Fibroblast of villous mesenchyme (primary cell): ENCODE data around the gene GPM6B. TPM values are rescaled to one million over a fixed set of nuclear protein-coding genes. Genes with fewer than 3 reads are reported as not detected.

Experiments used
- DNase-seq: peaks from one replicate; pipeline ENCODE4 v3.0.0-alpha.2; 2010; ENCODE audit warnings: low read depth
- H3K4me3 ChIP-seq: 2 replicates; pipeline ENCODE4 v1.5.1; 2011; ENCODE audit warnings: low read depth, mild to moderate bottlenecking, low read length
- total RNA-seq: library from RNA; depleted of rRNA; stranded (reverse); fragments of >200 nt; gene quantifications from 2 replicates; pipeline ENCODE4 v1.2.3, GENCODE V29; 2012
- TF ChIP-seq, protein P1 (sequence below): IDR thresholded peaks from 2 replicates; pipeline ENCODE4 v1.5.1; 2012; ENCODE audit warnings: low read depth, mild to moderate bottlenecking, low read length; ENCODE audit not compliant: insufficient read depth

Gene GPM6B
- total RNA-seq, 1 donor: under 0.01 TPM

DNA sequence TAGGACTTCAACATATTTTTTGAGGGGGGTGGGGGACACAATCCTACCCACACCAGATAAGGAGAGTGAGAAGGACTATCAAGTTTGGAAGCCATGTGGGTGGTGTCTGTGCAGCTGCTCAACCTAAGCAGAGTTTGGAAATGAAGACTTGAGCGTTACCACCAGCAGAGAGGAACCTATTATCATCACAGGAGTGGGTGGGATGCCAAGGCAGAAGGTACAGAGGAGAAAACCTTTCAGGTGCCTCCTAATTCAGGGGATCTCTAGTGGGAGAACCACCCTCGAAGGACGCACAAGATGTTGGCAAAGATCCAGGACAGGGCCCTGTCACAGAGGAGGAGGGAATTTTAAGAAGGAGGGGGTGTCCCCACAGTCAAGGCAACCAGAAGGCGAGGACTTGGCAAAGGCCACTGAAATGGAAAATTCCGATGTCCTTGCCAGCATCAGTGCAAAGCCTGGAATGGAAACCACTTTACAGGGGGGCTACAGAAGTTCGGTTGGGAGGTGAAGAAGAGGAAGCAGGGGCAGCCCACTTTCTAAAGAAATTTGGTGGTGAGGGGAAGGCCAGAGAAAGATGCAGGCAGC is 8.4 kb upstream of the GPM6B start:
- TF ChIP-seq, protein P1, sequence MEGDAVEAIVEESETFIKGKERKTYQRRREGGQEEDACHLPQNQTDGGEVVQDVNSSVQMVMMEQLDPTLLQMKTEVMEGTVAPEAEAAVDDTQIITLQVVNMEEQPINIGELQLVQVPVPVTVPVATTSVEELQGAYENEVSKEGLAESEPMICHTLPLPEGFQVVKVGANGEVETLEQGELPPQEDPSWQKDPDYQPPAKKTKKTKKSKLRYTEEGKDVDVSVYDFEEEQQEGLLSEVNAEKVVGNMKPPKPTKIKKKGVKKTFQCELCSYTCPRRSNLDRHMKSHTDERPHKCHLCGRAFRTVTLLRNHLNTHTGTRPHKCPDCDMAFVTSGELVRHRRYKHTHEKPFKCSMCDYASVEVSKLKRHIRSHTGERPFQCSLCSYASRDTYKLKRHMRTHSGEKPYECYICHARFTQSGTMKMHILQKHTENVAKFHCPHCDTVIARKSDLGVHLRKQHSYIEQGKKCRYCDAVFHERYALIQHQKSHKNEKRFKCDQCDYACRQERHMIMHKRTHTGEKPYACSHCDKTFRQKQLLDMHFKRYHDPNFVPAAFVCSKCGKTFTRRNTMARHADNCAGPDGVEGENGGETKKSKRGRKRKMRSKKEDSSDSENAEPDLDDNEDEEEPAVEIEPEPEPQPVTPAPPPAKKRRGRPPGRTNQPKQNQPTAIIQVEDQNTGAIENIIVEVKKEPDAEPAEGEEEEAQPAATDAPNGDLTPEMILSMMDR: no peak
- DNase-seq: no peak
- H3K4me3 ChIP-seq: no peak overlapping the region

DNA sequence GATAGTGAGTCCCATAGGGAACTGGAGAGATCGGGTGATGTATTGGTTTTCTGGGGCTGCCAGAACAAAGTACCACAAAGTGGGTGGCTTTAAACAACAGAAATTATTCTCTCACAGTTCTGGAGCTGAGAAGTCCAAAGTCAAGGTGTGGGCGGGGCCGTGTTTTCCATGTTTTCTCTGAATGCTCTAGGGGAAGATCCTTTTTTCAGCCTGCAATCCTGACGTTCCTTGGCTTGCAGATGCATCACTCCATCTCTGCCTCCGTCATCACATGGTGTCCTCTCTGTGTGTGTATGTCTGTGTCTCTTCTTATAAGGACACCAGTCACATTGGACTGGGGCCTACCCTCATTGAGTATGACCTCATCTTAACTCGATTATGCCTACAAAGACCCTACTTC is 7.9 kb upstream of the GPM6B start:
- no peak overlapping the region for H3K4me3 ChIP-seq
- TF ChIP-seq, protein P1: no peak
- no peak for DNase-seq

- TF ChIP-seq, protein P1: no peak
- no peak for DNase-seq
- no peak overlapping the region for H3K4me3 ChIP-seq
These were observed 4.8 kb upstream of the GPM6B start for GRCh38 chrX:13821738-13822137.

DNA sequence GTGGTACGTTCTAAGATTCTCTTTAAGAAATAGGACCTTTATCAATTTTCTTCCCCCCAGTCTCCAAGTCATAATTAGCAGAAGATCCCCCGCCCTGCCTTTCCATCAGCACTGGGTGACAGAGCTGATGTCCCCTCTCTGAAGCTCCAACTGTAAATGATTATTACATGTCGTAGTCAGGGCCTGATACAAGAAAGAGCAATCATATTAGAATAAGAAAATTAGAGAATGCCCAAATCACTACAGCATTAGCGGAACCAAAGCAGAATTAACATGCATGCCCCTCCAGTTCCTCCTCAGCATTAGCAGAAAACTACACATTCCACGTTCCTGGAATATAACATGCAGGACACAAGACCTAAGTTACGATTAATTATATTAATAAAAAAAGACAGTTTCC is 717 bp downstream of the GPM6B start:
- no peak overlapping the region for H3K4me3 ChIP-seq
- TF ChIP-seq, protein P1: no peak
- DNase-seq: no peak

- TF ChIP-seq, protein P1: no peak
- no peak for DNase-seq
These were observed 1.2 kb downstream of the GPM6B start for GRCh38 chrX:13815664-13816063.

GRCh38 chrX:13808865-13809264 is 8.0 kb downstream of the GPM6B start:
- TF ChIP-seq, protein P1: no peak
- H3K4me3 ChIP-seq: no peak overlapping the region
- no peak for DNase-seq

More at GRCh38 chrX:13815664-13816063, 1.2 kb downstream of the GPM6B start:
- no peak overlapping the region for H3K4me3 ChIP-seq

DNA sequence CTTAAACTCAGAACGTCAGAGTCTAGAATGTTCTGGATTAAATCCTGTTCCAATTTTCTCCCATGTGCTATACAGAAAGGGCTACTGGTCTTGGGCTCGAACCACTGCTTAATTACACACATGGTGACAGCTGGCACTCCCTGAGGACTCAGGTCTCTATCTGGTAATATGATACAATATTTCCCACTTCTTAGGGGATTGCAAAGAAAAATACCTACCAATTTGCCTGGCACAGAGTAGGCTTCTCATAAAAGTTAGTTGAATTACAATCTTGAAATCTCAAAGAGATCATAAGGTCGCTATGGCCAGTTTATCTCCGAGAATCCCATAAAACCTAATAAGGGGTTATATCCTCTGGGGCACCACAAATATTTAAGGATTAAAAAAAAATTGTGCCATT is 8.6 kb downstream of the GPM6B start:
- no peak overlapping the region for H3K4me3 ChIP-seq
- DNase-seq: no peak
- TF ChIP-seq, protein P1: no peak
